Measurements from ENCODE around the gene NHLRC2. TPM values are rescaled to one million over a fixed set of nuclear protein-coding genes. Genes with fewer than 3 reads are reported as not detected.

The NHLRC2 gene
- total and polyA plus RNA-seq, 2 of the 13 experiments (the other 11 are each of a cell fraction or from before 2014, with no cell fraction given) = 7.6 to 12.7 TPM

DNA sequence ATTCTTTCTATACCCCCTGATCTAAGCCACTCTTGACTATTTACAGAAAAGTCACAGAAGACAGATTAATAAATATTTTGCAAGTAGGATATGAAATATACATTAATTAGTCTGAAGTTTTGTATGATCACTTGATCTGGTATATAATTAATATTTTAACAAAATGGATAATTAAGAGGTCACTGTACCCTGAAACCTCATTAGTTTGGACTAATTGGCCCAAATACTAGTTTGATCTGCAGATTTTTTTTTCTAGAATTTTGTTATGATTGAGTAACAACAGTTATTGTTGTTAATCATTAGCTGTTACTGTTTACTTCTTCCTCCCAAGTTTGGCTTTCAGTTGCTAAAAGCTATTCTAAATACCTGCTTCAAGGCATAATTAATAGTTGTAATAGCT lies 2.7 kb downstream of the NHLRC2 start (continued):
- TF ChIP-seq, protein P1, sequence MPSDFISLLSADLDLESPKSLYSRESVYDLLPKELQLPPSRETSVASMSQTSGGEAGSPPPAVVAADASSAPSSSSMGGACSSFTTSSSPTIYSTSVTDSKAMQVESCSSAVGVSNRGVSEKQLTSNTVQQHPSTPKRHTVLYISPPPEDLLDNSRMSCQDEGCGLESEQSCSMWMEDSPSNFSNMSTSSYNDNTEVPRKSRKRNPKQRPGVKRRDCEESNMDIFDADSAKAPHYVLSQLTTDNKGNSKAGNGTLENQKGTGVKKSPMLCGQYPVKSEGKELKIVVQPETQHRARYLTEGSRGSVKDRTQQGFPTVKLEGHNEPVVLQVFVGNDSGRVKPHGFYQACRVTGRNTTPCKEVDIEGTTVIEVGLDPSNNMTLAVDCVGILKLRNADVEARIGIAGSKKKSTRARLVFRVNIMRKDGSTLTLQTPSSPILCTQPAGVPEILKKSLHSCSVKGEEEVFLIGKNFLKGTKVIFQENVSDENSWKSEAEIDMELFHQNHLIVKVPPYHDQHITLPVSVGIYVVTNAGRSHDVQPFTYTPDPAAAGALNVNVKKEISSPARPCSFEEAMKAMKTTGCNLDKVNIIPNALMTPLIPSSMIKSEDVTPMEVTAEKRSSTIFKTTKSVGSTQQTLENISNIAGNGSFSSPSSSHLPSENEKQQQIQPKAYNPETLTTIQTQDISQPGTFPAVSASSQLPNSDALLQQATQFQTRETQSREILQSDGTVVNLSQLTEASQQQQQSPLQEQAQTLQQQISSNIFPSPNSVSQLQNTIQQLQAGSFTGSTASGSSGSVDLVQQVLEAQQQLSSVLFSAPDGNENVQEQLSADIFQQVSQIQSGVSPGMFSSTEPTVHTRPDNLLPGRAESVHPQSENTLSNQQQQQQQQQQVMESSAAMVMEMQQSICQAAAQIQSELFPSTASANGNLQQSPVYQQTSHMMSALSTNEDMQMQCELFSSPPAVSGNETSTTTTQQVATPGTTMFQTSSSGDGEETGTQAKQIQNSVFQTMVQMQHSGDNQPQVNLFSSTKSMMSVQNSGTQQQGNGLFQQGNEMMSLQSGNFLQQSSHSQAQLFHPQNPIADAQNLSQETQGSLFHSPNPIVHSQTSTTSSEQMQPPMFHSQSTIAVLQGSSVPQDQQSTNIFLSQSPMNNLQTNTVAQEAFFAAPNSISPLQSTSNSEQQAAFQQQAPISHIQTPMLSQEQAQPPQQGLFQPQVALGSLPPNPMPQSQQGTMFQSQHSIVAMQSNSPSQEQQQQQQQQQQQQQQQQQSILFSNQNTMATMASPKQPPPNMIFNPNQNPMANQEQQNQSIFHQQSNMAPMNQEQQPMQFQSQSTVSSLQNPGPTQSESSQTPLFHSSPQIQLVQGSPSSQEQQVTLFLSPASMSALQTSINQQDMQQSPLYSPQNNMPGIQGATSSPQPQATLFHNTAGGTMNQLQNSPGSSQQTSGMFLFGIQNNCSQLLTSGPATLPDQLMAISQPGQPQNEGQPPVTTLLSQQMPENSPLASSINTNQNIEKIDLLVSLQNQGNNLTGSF (CRISPR knock-in tag; IDR thresholded peaks at IDR 0.05) = no peak
- TF ChIP-seq CBFB (CRISPR knock-in tag; IDR thresholded peaks at IDR 0.05) (no peak), ARNT2 (CRISPR knock-in tag; IDR thresholded peaks at IDR 0.05; ENCODE audit: low read depth) (no peak)

DNA sequence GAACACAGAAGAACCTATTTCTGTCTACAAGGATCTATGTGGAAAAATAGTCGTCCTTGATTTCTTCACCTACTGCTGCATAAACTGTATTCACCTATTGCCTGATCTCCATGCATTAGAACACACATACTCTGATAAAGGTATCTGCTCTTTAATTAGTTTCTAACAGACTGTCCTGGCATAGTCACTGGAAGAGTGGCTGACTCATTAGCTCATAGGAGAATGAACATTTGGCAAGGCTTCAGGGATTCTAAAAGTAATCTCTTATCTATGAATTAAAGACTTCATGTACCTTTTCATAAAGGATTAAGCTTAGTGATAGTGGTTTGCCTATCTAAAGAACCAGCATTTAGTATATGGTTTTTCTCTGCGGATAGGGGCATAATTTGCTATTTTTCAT lies 4.1 kb downstream of the NHLRC2 start:
- CTCF ChIA-PET (ENCODE audit: low intra/inter-chr PET ratio, low total read pairs) = no interaction called here
- FAIRE-seq = no peak
- Histone ChIP-seq H3K4me2 (ENCODE audit: low read depth, low read length) (no peak overlapping the region), H3K4me1 (ENCODE audit: insufficient read depth, low read length) (peaks cover 18% of the 10 kb centered on the region), H3K27me3 (ENCODE audit: control insufficient read depth in 1 of 2, insufficient read depth in 2 of 2, low read length in 2 of 2) (no peaks in the 10 kb centered on the region; a peak in 1 of 5 replicates), H2AFZ (ENCODE audit: low read length) (no peak overlapping the region), H3K79me2 (ENCODE audit: insufficient read depth, low read length) (peaks cover 36% of the 10 kb centered on the region), H4K20me1 (ENCODE audit: insufficient read depth, low read length) (no peaks in the 10 kb centered on the region), H3K4me3 (replicated peaks in 1 of 3; ENCODE audit: insufficient read depth in 1 of 3, low read depth in 2 of 3, low read length in 3 of 3) (no peak overlapping the region), H3K36me3 (replicated peaks in 1 of 2; ENCODE audit: control insufficient read depth in 1 of 2, insufficient read depth in 2 of 2, low read length in 2 of 2) (peaks cover 2 to 24% of the 10 kb centered on the region in 2 experiments), H3K9ac (ENCODE audit: insufficient read depth, low read depth, low read length) (no peak overlapping the region), H3K9me3 (ENCODE audit: low read length) (no peaks in the 10 kb centered on the region), H3K27ac (ENCODE audit: extremely low read length, insufficient read depth, low read length) (no peak overlapping the region)
- no TSS peak for BruUV-seq (replicated peaks)
- POLR2A ChIA-PET = no interaction called here
- intact Hi-C loops (cut with micrococcal nuclease; ENCODE audit: unreplicated experiment) = loop anchor here (5.0 kb wide), 1 partner anchor 314 kb away; the partner anchor contains the start of gene CCDC186
- 97% methylated on average over 2 of the region's 2 CpGs for WGBS (ENCODE audit: low lambda C conversion rate)
- DNase-seq (ENCODE audit: low spot score) = no peak
- ATAC-seq = no peak
- in situ Hi-C loops (cut with HindIII; ENCODE audit: extremely low pct_ligation_motif_present, low pct_unique_long_range_greater_than_20kb) = no loop called here
- no peak for TF ChIP-seq MED13 (CRISPR knock-in tag; IDR thresholded peaks at IDR 0.05)
- TF ChIP-seq THAP11 (CRISPR knock-in tag; IDR thresholded peaks at IDR 0.05) = no peak
- TF ChIP-seq ZNF451 (CRISPR knock-in tag; IDR thresholded peaks at IDR 0.05) = no peak
- no peak for TF ChIP-seq ZNF337 (CRISPR knock-in tag; IDR thresholded peaks at IDR 0.05; ENCODE audit: borderline replicate concordance, low read depth)
- TF ChIP-seq PLRG1 (conservative IDR thresholded peaks at IDR 0.05) = no peak
- TF ChIP-seq KDM2A (CRISPR knock-in tag; IDR thresholded peaks at IDR 0.05; ENCODE audit: borderline replicate concordance, low read depth) = no peak
- TF ChIP-seq HMG20A (CRISPR knock-in tag; IDR thresholded peaks at IDR 0.05; ENCODE audit: borderline replicate concordance) = no peak
- no peak for TF ChIP-seq SATB2 (CRISPR knock-in tag; IDR thresholded peaks at IDR 0.05)
- TF ChIP-seq, protein P2, sequence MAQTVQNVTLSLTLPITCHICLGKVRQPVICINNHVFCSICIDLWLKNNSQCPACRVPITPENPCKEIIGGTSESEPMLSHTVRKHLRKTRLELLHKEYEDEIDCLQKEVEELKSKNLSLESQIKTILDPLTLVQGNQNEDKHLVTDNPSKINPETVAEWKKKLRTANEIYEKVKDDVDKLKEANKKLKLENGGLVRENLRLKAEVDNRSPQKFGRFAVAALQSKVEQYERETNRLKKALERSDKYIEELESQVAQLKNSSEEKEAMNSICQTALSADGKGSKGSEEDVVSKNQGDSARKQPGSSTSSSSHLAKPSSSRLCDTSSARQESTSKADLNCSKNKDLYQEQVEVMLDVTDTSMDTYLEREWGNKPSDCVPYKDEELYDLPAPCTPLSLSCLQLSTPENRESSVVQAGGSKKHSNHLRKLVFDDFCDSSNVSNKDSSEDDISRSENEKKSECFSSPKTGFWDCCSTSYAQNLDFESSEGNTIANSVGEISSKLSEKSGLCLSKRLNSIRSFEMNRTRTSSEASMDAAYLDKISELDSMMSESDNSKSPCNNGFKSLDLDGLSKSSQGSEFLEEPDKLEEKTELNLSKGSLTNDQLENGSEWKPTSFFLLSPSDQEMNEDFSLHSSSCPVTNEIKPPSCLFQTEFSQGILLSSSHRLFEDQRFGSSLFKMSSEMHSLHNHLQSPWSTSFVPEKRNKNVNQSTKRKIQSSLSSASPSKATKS (CRISPR knock-in tag; IDR thresholded peaks at IDR 0.05) = no peak
- TF ChIP-seq, protein P3, sequence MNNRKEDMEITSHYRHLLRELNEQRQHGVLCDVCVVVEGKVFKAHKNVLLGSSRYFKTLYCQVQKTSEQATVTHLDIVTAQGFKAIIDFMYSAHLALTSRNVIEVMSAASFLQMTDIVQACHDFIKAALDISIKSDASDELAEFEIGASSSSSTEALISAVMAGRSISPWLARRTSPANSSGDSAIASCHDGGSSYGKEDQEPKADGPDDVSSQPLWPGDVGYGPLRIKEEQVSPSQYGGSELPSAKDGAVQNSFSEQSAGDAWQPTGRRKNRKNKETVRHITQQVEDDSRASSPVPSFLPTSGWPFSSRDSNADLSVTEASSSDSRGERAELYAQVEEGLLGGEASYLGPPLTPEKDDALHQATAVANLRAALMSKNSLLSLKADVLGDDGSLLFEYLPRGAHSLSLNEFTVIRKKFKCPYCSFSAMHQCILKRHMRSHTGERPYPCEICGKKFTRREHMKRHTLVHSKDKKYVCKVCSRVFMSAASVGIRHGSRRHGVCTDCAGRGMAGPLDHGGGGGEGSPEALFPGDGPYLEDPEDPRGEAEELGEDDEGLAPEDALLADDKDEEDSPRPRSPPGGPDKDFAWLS (CRISPR knock-in tag; IDR thresholded peaks at IDR 0.05; ENCODE audit: borderline replicate concordance) = no peak
- no peak for TF ChIP-seq CEBPG (CRISPR knock-in tag; IDR thresholded peaks at IDR 0.05)
- no peak for TF ChIP-seq CREB1 (IDR thresholded peaks at IDR 0.05)
- TF ChIP-seq CREB1 (CRISPR knock-in tag; IDR thresholded peaks at IDR 0.05) = no peak
- TF ChIP-seq ZSCAN31 (CRISPR knock-in tag; IDR thresholded peaks at IDR 0.05; ENCODE audit: low read depth) = no peak
